GM19324 (cell line): ENCODE results near the gene VCX.
"Not testable (repeated sequence)": the region's sequence is repeated elsewhere in the genome, so short reads cannot be mapped to it uniquely, and the experiment has no call there.

Source experiments
- ATAC-seq: cut with Tn5 transposase; IDR thresholded peaks from one replicate; pipeline ENCODE4 v1.9.1; 2021; ENCODE audit warnings: mild to moderate bottlenecking, moderate library complexity; ENCODE audit not compliant: unreplicated experiment, low FRiP score

VCX gene

GRCh38 chrX:7842871-7843270 is at the start of gene VCX:
TSS of gene VCX (plus strand) at chrX:7843171. CDS start at chrX:7843204, 33 bp downstream.
- not testable (repeated sequence) for ATAC-seq

GRCh38 chrX:7798327-7798726 is 44.6 kb upstream of the VCX start:
- no peak for ATAC-seq

- no peak for ATAC-seq
Observed at GRCh38 chrX:7801711-7802110, 41.3 kb upstream of the VCX start.

- no peak for ATAC-seq
Observed at GRCh38 chrX:7815166-7815805, 27.7 kb upstream of the VCX start.

GRCh38 chrX:7828594-7828993 is 14.4 kb upstream of the VCX start:
- ATAC-seq = no peak

- ATAC-seq = no peak
Observed at GRCh38 chrX:7841084-7841805, 1.7 kb upstream of the VCX start.

GRCh38 chrX:7852166-7852565 is 9.2 kb downstream of the VCX start:
- ATAC-seq = no peak

- ATAC-seq = no peak
Observed at GRCh38 chrX:7872042-7872441, 29.1 kb downstream of the VCX start.

GRCh38 chrX:7876957-7877356 is 34.0 kb downstream of the VCX start:
- ATAC-seq = no peak

GRCh38 chrX:7889135-7889534 is 46.2 kb downstream of the VCX start:
- ATAC-seq = no peak

- ATAC-seq = no peak
Observed at GRCh38 chrX:7889680-7890079, 46.7 kb downstream of the VCX start.

- ATAC-seq = no peak
Observed at GRCh38 chrX:7891928-7892327, 49.0 kb downstream of the VCX start.
